ENCODE measurements around the gene FRMD4A.

The FRMD4A gene

GRCh38 chr10:14293526-14293925 is 37.2 kb downstream of the FRMD4A start:
- DNase-seq (ENCODE audit: low read depth): no peak

GRCh38 chr10:14291296-14291695 is 39.4 kb downstream of the FRMD4A start:
- no peak for DNase-seq (ENCODE audit: low read depth)

GRCh38 chr10:14285941-14286560 is 44.7 kb downstream of the FRMD4A start:
- no peak for DNase-seq (ENCODE audit: low read depth)

GRCh38 chr10:14282276-14282675 is 48.4 kb downstream of the FRMD4A start:
- DNase-seq (ENCODE audit: low read depth): no peak

- DNase-seq (ENCODE audit: low read depth): no peak
These were observed 52.2 kb downstream of the FRMD4A start for GRCh38 chr10:14278533-14278932.

- no peak for DNase-seq (ENCODE audit: low read depth)
These were observed 54.5 kb downstream of the FRMD4A start for GRCh38 chr10:14276210-14276609.

GRCh38 chr10:14271621-14272020 is 59.1 kb downstream of the FRMD4A start:
- no peak for DNase-seq (ENCODE audit: low read depth)

- DNase-seq (ENCODE audit: low read depth): no peak
These were observed 60.4 kb downstream of the FRMD4A start for GRCh38 chr10:14270370-14270769.

- no peak for DNase-seq (ENCODE audit: low read depth)
These were observed 65.0 kb downstream of the FRMD4A start for GRCh38 chr10:14265709-14266108.

- no peak for DNase-seq (ENCODE audit: low read depth)
These were observed 67.8 kb downstream of the FRMD4A start for GRCh38 chr10:14262836-14263425.

GRCh38 chr10:14261336-14261735 is 69.4 kb downstream of the FRMD4A start:
- DNase-seq (ENCODE audit: low read depth): no peak

GRCh38 chr10:14259696-14260566 is 70.8 kb downstream of the FRMD4A start:
- peak; percentile 4 for DNase-seq (ENCODE audit: low read depth)

- no peak for DNase-seq (ENCODE audit: low read depth)
These were observed 76.4 kb downstream of the FRMD4A start for GRCh38 chr10:14254368-14254767.

GRCh38 chr10:14253711-14254110 is 77.0 kb downstream of the FRMD4A start:
- no peak for DNase-seq (ENCODE audit: low read depth)

GRCh38 chr10:14253079-14253478 is 77.6 kb downstream of the FRMD4A start:
- DNase-seq (ENCODE audit: low read depth): no peak

- no peak for DNase-seq (ENCODE audit: low read depth)
These were observed 80.1 kb downstream of the FRMD4A start for GRCh38 chr10:14250496-14251076.

- no peak for DNase-seq (ENCODE audit: low read depth)
These were observed 83.2 kb downstream of the FRMD4A start for GRCh38 chr10:14247377-14248116.

- peak; percentile 25 for DNase-seq (ENCODE audit: low read depth)
These were observed 85.9 kb downstream of the FRMD4A start for GRCh38 chr10:14244801-14245211.

GRCh38 chr10:14244147-14244546 is 86.6 kb downstream of the FRMD4A start:
- DNase-seq (ENCODE audit: low read depth): no peak

- DNase-seq (ENCODE audit: low read depth): no peak
These were observed 87.5 kb downstream of the FRMD4A start for GRCh38 chr10:14243221-14243620.

- no peak for DNase-seq (ENCODE audit: low read depth)
These were observed 89.5 kb downstream of the FRMD4A start for GRCh38 chr10:14241196-14241595.

Data from HS-5 (cell line).